SU-DHL-6 (cell line): Measurements from ENCODE around the gene MED29.

Experiments used
- EZH2phosphoT487 ChIP-seq: fragments of 200-600 bp; sonication (generic), shearing (Covaris generic); conservative IDR thresholded peaks from 2 replicates; pipeline ENCODE4 v1.6.1; 2018; ENCODE audit warnings: mild to moderate bottlenecking, antibody characterized with exemption, low read length, moderate library complexity, mixed read lengths
- TF ChIP-seq, protein P1 (sequence below): fragments of 200-600 bp; sonication (generic); IDR thresholded peaks from one replicate; pipeline ENCODE4 v1.5.1; 2017; ENCODE audit warnings: antibody characterized with exemption, mild to moderate bottlenecking, low read length, moderate library complexity; ENCODE audit not compliant: insufficient read depth, poor library complexity, severe bottlenecking

DNA sequence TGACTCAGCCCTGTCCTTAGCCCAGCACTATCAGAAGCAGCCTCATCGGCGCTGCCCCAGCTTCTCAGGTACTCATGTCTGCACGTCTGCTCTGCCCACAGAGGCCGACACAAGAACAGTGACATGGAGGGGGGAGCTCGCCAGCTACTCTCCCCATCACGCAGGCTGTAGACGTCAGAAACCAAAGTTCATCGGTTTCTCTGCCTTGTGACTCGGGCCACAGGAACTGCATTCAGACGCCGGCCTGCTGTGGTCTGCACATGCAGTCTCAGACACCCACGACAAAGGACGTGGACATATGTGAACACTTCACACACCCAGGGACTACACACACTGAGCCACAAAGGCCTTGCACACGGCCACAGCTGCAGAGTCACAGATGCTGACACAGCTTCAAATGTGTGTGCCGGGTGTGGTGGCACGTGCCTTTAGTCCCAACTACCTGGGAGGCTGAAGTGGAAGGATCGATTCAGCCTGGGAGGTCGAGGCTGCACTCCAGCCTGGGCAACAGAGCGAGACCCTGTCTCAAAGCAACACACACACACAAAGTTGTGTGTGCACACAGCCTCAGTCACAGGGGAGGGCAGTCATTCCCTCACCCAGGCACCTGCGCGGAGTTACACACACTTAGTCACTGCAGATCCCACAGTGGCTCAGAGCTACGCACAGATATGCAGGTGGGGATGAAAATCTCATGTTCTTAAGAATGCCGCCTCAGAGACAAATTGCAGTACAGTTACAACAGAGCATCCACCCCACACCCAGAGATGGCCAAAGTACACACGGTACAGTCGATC lies 10.6 kb downstream of the MED29 start:
- TF ChIP-seq, protein P1, sequence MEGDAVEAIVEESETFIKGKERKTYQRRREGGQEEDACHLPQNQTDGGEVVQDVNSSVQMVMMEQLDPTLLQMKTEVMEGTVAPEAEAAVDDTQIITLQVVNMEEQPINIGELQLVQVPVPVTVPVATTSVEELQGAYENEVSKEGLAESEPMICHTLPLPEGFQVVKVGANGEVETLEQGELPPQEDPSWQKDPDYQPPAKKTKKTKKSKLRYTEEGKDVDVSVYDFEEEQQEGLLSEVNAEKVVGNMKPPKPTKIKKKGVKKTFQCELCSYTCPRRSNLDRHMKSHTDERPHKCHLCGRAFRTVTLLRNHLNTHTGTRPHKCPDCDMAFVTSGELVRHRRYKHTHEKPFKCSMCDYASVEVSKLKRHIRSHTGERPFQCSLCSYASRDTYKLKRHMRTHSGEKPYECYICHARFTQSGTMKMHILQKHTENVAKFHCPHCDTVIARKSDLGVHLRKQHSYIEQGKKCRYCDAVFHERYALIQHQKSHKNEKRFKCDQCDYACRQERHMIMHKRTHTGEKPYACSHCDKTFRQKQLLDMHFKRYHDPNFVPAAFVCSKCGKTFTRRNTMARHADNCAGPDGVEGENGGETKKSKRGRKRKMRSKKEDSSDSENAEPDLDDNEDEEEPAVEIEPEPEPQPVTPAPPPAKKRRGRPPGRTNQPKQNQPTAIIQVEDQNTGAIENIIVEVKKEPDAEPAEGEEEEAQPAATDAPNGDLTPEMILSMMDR, result no peak
- TF ChIP-seq EZH2phosphoT487, result no peak
